ENCODE results near the gene TNFRSF19.

The TNFRSF19 gene

DNA sequence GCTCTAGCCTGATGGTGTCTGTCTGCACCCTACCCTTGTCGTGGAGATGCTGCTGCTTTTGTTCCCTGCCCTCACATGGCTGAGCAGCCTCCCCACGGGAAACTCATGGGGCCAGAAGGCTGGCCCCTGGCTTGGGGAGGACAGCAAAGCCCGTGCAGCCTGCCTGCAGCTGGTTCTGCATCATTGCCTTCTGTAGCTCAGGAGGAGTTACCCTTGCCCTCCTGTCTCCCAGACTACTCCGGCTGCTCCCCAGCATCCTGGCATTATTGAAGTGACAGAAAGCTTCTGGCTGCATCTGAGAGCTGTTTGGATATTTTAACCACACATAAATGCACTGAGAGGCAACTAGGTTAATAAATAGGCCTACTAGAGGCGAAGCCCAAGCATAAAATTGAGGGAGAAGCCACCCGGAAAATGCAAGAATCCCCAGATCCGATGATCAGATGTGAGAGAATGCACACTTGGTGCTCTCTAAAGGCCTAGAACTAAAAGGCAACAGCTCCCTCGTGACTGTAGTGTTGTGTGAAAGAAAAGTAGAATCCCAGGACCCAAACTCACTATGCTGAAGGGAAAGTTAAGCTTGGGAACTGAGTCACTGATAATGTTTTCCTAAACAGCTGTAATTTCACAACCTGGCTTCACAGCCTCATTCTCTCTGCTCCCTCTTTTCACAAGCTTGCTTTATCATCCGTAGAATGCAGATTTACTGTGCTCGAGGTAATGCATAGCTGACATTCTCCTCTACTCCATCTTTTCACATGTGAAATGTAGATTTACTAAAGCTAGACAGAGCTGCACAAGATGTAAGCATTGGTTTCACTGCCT lies 110.8 kb downstream of the TNFRSF19 start:
- Histone ChIP-seq H3K27me3 (ENCODE audit: insufficient read depth, low read depth) (no peaks in the 10 kb centered on the region), H3K4me3 (IDR thresholded peaks at IDR 0.05; ENCODE audit: insufficient read depth, low read depth, low read length) (no peak overlapping the region), H3K36me3 (ENCODE audit: insufficient read depth) (no peaks in the 10 kb centered on the region), H2AFZ (ENCODE audit: low read depth) (no peak overlapping the region), H3K4me1 (ENCODE audit: low read depth, poor library complexity, severe bottlenecking) (peaks cover 14% of the 10 kb centered on the region), H4K20me1 (ENCODE audit: insufficient read depth) (no peaks in the 10 kb centered on the region), H3K9ac (no peak overlapping the region), H3K27ac (no peak overlapping the region), H3K79me2 (ENCODE audit: insufficient read depth, low read depth) (no peaks in the 10 kb centered on the region), H3K4me2 (no peak overlapping the region)
- TF ChIP-seq, protein P1, sequence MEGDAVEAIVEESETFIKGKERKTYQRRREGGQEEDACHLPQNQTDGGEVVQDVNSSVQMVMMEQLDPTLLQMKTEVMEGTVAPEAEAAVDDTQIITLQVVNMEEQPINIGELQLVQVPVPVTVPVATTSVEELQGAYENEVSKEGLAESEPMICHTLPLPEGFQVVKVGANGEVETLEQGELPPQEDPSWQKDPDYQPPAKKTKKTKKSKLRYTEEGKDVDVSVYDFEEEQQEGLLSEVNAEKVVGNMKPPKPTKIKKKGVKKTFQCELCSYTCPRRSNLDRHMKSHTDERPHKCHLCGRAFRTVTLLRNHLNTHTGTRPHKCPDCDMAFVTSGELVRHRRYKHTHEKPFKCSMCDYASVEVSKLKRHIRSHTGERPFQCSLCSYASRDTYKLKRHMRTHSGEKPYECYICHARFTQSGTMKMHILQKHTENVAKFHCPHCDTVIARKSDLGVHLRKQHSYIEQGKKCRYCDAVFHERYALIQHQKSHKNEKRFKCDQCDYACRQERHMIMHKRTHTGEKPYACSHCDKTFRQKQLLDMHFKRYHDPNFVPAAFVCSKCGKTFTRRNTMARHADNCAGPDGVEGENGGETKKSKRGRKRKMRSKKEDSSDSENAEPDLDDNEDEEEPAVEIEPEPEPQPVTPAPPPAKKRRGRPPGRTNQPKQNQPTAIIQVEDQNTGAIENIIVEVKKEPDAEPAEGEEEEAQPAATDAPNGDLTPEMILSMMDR (conservative IDR thresholded peaks at IDR 0.05; ENCODE audit: low read depth, low read length): no peak

DNA sequence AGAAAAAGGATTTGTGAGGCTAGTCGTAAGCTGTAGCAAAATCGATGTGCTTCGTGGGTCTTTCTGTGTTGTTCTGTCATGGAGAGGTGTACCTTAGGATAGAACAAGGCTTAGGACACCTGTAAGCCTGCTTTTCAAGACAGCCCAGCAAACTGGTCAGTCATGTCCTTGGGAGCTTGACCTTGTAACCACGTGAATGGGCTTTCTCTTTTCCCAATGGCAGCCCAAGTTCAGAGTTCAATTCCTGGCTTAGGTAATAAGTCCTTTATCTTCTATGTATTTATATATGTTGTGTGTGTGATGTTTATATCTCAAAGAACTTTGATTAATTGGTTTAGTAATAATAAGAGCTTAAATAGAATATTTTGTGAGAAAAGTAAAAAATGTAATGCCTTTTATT lies 112.9 kb downstream of the TNFRSF19 start:
- H3K27me3 ChIP-seq (ENCODE audit: insufficient read depth, low read depth): no peaks in the 10 kb centered on the region

DNA sequence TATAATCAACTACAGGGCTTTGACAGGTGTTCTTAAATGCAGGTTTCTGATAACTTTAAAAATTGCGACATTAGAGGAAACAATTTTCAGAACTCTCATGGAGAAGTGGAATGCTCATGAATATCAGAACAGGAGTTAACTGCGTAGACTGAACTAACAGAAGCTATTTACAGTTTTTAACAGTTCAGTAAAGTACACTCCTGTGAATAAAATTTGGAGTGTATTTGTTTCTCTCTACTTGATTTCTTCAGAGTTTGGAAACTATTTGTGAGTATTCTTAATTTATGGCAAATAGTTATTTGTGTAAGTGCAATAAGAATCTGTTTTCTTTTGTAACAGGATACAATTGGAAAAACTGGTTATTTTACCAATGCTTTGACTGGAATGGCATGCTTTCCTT lies 114.4 kb downstream of the TNFRSF19 start:
- H2AFZ ChIP-seq (ENCODE audit: low read depth): no peak overlapping the region
- no peak overlapping the region for H3K27ac ChIP-seq
- TF ChIP-seq, protein P1 (conservative IDR thresholded peaks at IDR 0.05; ENCODE audit: low read depth, low read length): no peak
- no peaks in the 10 kb centered on the region for H3K4me1 ChIP-seq (ENCODE audit: low read depth, poor library complexity, severe bottlenecking)
- no peaks in the 10 kb centered on the region for H3K36me3 ChIP-seq (ENCODE audit: insufficient read depth)
- no peaks in the 10 kb centered on the region for H4K20me1 ChIP-seq (ENCODE audit: insufficient read depth)
- no peak overlapping the region for H3K4me2 ChIP-seq
- no peak overlapping the region for H3K4me3 ChIP-seq (IDR thresholded peaks at IDR 0.05; ENCODE audit: insufficient read depth, low read depth, low read length)
- no peaks in the 10 kb centered on the region for H3K79me2 ChIP-seq (ENCODE audit: insufficient read depth, low read depth)
- no peak overlapping the region for H3K9ac ChIP-seq
- no peaks in the 10 kb centered on the region for H3K27me3 ChIP-seq (ENCODE audit: insufficient read depth, low read depth)

More for the DNA sequence above, 112.9 kb downstream of the TNFRSF19 start:
- Histone ChIP-seq H4K20me1 (ENCODE audit: insufficient read depth) (no peaks in the 10 kb centered on the region), H3K27ac (no peak overlapping the region), H3K79me2 (ENCODE audit: insufficient read depth, low read depth) (no peaks in the 10 kb centered on the region), H3K4me3 (IDR thresholded peaks at IDR 0.05; ENCODE audit: insufficient read depth, low read depth, low read length) (no peak overlapping the region), H3K36me3 (ENCODE audit: insufficient read depth) (no peaks in the 10 kb centered on the region), H3K4me2 (no peak overlapping the region), H3K9ac (no peak overlapping the region), H2AFZ (ENCODE audit: low read depth) (no peak overlapping the region), H3K4me1 (ENCODE audit: low read depth, poor library complexity, severe bottlenecking) (peaks cover 14% of the 10 kb centered on the region)
- TF ChIP-seq, protein P1 (conservative IDR thresholded peaks at IDR 0.05; ENCODE audit: low read depth, low read length): no peak

DNA sequence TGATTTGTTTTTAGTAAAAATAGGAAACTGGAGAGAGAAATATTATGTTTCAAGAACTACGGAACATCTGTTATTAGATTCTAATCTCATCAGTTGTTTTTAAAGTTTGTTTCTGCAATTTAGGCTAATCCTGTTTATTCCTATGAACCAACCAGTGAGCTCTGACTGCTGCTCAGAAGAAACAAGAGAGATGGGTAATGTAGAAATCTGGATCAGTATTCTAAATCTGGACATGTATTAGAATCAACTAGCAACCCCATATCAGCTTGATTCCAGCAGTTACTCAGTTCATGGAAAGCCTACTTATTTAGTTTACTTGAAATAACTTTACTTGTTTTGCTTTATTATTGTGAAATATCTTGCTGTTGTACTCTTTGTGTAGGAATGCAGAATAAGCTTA lies 115.2 kb downstream of the TNFRSF19 start:
- H3K79me2 ChIP-seq (ENCODE audit: insufficient read depth, low read depth): no peaks in the 10 kb centered on the region
- no peak overlapping the region for H3K4me3 ChIP-seq (IDR thresholded peaks at IDR 0.05; ENCODE audit: insufficient read depth, low read depth, low read length)
- H3K27ac ChIP-seq: no peak overlapping the region
- TF ChIP-seq, protein P1 (conservative IDR thresholded peaks at IDR 0.05; ENCODE audit: low read depth, low read length): no peak
- H4K20me1 ChIP-seq (ENCODE audit: insufficient read depth): no peaks in the 10 kb centered on the region
- H3K9ac ChIP-seq: no peak overlapping the region
- no peaks in the 10 kb centered on the region for H3K36me3 ChIP-seq (ENCODE audit: insufficient read depth)
- no peaks in the 10 kb centered on the region for H3K27me3 ChIP-seq (ENCODE audit: insufficient read depth, low read depth)
- H2AFZ ChIP-seq (ENCODE audit: low read depth): no peak overlapping the region
- H3K4me1 ChIP-seq (ENCODE audit: low read depth, poor library complexity, severe bottlenecking): no peaks in the 10 kb centered on the region
- H3K4me2 ChIP-seq: no peak overlapping the region
